Effector memory CD4-positive, alpha-beta T cell (primary cell): ENCODE results near the gene SFT2D1.

Experiments used
- DNase-seq, 3 donors: peaks; one replicate each; pipeline ENCODE4 v3.0.0-alpha.2; 2020
- H3K27ac ChIP-seq: 2 replicates; pipeline ENCODE4 v1.7.0; 2013; ENCODE audit warnings: mild to moderate bottlenecking, low read length, moderate library complexity; ENCODE audit not compliant: insufficient read depth, poor library complexity, severe bottlenecking
- H3K27me3 ChIP-seq: replicated peaks from 2 replicates; pipeline ENCODE4 v1.7.0; 2013; ENCODE audit warnings: mild to moderate bottlenecking, low read length; ENCODE audit not compliant: insufficient read depth, control insufficient read depth, poor library complexity, severe bottlenecking
- H3K36me3 ChIP-seq: 2 replicates; pipeline ENCODE4 v1.7.0; 2013; ENCODE audit warnings: mild to moderate bottlenecking, low read length, moderate library complexity; ENCODE audit not compliant: control insufficient read depth, insufficient read depth
- H3K4me1 ChIP-seq: 2 replicates; pipeline ENCODE4 v1.7.0; 2013; ENCODE audit warnings: low read length, mild to moderate bottlenecking; ENCODE audit not compliant: control insufficient read depth, insufficient read depth, poor library complexity, severe bottlenecking
- H3K4me3 ChIP-seq: 2 replicates; pipeline ENCODE4 v1.7.0; 2013; ENCODE audit warnings: low read length, low read depth, mild to moderate bottlenecking; ENCODE audit not compliant: insufficient read depth, poor library complexity, severe bottlenecking
- H3K9me3 ChIP-seq: 2 replicates; pipeline ENCODE4 v1.7.0; 2013; ENCODE audit warnings: mild to moderate bottlenecking, low read length, moderate library complexity; ENCODE audit not compliant: control insufficient read depth

Gene SFT2D1

DNA sequence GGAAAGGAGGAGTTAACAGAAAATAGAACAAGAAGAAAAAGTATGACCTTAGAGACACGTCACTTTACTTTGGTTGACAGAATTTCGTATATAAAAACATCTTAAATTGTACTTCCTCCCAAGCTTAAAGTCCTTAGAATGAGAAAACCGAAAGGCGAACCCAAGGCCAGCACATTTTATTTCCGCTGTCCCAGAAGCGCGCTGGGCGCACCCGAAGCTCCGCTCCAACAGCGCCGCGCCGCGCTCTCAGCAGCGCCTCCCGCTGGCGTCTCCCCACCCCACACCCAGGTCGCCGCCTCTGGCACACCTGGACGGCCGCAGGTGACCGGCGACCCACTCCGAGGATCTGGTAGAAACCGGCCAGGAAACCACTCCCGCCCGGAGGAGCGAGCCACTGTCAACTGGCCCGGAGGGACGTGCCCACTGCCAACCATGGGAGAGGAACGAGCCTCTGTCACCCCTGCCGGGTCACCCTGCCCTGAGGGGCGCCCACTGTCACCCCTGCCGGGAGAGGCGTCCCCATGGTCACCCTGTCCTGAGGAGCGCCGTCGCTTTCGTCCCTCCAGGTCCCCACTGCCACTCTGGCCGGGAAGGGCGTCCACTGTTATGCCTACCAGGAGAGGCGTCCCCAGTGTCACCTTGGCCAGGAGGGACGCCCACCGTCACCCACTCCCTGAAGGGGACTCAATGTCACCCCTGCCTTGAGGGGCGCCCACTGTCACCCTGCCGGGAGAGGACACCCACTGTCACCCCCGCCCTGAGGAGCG, 39.6 kb upstream of the SFT2D1 start:
- H3K36me3 ChIP-seq = no peaks in the 10 kb centered on the region
- H3K27ac ChIP-seq = peak overlapping the region; percentile 76
- H3K4me3 ChIP-seq = peak overlapping the region; percentile 87
- DNase-seq = peak; percentile 23 to 48 (median 32)
- no peaks in the 10 kb centered on the region for H3K27me3 ChIP-seq
- H3K4me1 ChIP-seq = peaks cover 5% of the 10 kb centered on the region
- H3K9me3 ChIP-seq = no peaks in the 10 kb centered on the region

DNA sequence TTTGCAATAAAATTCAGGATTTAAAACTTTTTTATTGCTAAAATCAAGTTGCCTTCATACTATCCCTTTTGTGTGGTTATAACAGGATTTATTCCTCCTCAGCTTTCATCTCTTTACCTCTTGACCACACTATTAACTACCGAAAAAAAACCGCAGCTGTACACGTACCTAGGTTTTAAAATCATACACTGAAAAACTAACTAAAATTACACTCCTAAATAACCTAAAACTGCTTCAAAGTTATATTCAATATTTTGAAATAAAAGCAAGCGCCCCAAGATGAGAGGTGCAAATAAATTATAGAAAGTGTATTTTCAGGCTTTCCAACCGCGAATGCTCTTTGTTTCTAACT, 39.0 kb upstream of the SFT2D1 start:
- Histone ChIP-seq H3K4me1 (peaks cover 5% of the 10 kb centered on the region), H3K27ac (no peak overlapping the region), H3K9me3 (no peaks in the 10 kb centered on the region), H3K36me3 (no peaks in the 10 kb centered on the region), H3K4me3 (peak overlapping the region; percentile 87), H3K27me3 (no peaks in the 10 kb centered on the region)
- DNase-seq = no peak

DNA sequence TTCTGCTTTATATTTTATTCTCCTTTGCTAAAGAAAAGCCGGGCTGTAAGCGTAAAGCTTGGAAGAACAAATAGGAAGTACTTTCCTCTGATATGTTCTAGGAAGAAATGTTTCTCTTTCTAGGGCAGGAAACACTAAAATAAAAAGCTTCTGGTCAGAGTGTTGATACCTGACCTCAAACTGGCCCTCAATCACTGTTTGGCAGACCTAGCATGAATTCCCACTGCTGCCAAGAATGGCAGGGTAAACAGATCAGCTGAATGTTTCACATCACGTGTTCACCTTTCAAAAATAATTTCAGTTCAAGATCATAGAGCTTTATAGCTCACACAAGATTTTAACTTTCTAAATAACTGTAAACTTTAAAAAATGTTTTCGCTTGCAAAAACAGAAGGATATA, 37.5 kb upstream of the SFT2D1 start:
- no peaks in the 10 kb centered on the region for H3K27me3 ChIP-seq
- no peaks in the 10 kb centered on the region for H3K36me3 ChIP-seq
- peaks cover 5% of the 10 kb centered on the region for H3K4me1 ChIP-seq
- no peak for DNase-seq
- H3K27ac ChIP-seq = no peak overlapping the region
- no peaks in the 10 kb centered on the region for H3K9me3 ChIP-seq
- H3K4me3 ChIP-seq = no peak overlapping the region

DNA sequence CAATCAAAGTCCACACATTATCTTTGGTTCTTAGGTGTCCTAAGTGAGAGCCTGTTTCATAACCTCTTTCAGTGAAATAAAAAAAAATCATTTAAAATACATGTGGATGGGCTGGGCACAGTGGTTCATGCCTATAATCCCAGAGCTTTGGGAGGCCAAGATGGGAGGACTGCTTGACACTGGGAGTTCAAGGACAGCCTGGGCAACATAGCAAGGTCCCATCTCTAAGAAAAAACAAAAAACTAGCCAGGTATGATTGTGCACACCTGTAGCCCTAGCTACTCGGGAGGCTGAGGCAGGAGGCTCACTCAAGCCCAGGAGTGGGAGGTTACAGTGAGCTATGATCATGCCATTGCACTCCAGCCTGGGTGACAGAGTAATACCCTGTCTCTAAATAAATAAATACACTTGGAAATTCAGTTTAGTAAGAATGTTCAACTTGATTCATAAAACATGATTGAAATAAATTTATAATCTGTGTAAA, 36.8 kb upstream of the SFT2D1 start:
- no peak overlapping the region for H3K4me3 ChIP-seq
- no peaks in the 10 kb centered on the region for H3K9me3 ChIP-seq
- H3K4me1 ChIP-seq = peaks cover 5% of the 10 kb centered on the region
- no peaks in the 10 kb centered on the region for H3K36me3 ChIP-seq
- no peak overlapping the region for H3K27ac ChIP-seq
- no peak for DNase-seq
- no peaks in the 10 kb centered on the region for H3K27me3 ChIP-seq

DNA sequence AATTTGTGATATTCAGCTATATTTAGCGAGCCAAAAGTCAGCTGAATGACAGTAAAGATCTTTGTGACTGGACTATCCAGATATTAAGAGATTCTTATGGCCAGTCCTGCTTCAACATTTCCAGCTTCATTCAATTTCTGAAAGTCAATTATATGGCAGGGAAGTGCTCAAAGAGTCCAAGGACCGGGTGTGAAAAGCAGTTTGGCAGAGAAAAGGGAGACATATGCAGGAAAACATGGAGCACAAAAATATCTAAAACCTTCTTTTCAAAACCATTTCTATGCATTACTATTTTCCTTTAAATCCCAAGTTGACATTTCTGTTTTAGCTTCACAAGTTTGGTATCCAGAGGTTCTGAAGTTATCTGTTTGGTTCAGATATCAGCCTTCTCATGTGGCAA, 35.4 kb upstream of the SFT2D1 start:
- H3K27me3 ChIP-seq = no peaks in the 10 kb centered on the region
- H3K4me1 ChIP-seq = peaks cover 5% of the 10 kb centered on the region
- no peak for DNase-seq
- no peaks in the 10 kb centered on the region for H3K36me3 ChIP-seq
- no peak overlapping the region for H3K27ac ChIP-seq
- H3K4me3 ChIP-seq = no peak overlapping the region
- no peaks in the 10 kb centered on the region for H3K9me3 ChIP-seq

DNA sequence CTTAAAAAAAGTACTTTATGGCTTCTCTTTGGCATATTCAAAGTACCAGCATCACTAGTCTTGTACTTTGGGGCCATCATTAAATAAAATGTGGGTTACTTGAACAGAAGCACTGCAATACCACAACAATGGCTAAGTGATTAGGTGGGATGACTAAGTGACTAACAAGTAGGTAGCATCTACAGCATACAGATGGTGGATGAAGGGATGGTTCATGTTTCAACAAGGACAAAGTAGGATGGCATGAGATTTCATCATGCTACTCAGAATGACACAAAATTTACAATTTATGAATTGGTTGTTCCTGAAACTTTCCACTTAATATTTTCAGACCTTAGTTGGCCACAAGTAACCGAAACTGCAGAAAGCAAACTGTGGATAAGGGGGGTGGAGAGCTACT, 32.7 kb upstream of the SFT2D1 start:
- no peak overlapping the region for H3K27ac ChIP-seq
- no peak overlapping the region for H3K4me3 ChIP-seq
- H3K4me1 ChIP-seq = no peaks in the 10 kb centered on the region
- H3K36me3 ChIP-seq = no peaks in the 10 kb centered on the region
- H3K9me3 ChIP-seq = no peaks in the 10 kb centered on the region
- H3K27me3 ChIP-seq = no peaks in the 10 kb centered on the region
- no peak for DNase-seq

DNA sequence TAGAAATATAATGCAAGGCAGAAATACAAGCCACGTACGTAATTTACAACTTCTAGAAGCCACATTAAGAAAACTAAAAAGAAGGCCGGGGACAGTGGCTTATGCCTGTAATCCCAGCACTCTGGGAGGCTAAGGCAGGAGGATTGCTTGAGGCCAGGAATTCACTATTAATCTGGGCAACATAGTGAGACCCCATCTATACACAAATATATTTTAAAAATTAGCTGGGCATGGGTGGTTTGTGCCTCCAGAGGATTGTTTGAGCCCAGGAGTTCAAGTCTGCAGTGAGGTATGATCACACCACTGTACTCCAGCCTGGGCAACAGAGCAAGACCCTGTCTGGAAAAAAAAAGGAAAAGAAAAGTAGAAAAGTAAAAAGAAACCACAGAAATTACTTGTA, 28.1 kb upstream of the SFT2D1 start:
- H3K36me3 ChIP-seq = peaks cover 8% of the 10 kb centered on the region
- H3K4me3 ChIP-seq = no peak overlapping the region

DNA sequence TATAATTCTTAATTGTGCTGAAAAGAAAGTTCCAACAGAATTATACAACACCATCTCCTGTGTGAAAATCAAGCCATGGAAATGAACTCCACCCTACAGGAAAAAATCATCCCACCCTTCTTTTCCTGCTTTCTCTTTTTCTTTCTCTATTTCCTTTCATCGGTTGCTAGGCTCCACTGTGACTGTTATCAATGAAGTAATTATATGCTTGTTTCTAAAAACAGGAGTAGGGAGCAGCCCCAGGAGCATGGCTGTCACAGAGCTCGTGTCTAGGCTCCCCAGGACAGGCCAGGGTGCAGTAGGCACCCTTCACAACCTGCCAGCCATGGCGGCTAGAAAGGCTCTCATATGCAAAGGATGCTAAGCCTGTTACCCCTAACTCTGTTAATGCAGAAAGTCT, 27.4 kb upstream of the SFT2D1 start:
- no peak overlapping the region for H3K4me3 ChIP-seq
- no peaks in the 10 kb centered on the region for H3K9me3 ChIP-seq
- peaks cover 10% of the 10 kb centered on the region for H3K36me3 ChIP-seq
- H3K4me1 ChIP-seq = no peaks in the 10 kb centered on the region
- no peaks in the 10 kb centered on the region for H3K27me3 ChIP-seq
- no peak for DNase-seq
- H3K27ac ChIP-seq = no peak overlapping the region

More for the DNA sequence above, 28.1 kb upstream of the SFT2D1 start:
- Histone ChIP-seq H3K27me3 (no peaks in the 10 kb centered on the region), H3K9me3 (no peaks in the 10 kb centered on the region), H3K27ac (no peak overlapping the region), H3K4me1 (no peaks in the 10 kb centered on the region)
- DNase-seq = no peak

DNA sequence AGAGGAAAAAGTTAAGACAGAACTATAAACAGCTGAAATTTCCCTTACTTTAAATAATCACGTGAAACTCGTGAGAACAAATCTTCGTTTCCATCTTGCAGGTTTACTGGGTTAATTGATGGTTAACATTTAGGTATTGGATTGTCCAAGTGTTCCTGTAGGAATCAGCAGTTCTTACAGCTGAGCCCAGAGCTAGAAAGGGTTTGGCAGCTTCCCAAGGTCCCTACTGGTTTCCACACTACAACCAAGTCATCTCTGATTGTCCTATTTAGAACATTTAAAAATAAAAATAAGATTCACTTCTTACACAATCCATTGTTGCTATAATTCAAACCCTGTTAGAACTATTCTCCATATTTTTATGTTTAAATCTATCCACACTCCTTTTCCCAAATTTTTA, 24.6 kb upstream of the SFT2D1 start:
- Histone ChIP-seq H3K27ac (no peak overlapping the region), H3K27me3 (no peaks in the 10 kb centered on the region), H3K4me3 (no peak overlapping the region), H3K36me3 (peaks cover 14% of the 10 kb centered on the region), H3K4me1 (no peaks in the 10 kb centered on the region), H3K9me3 (no peaks in the 10 kb centered on the region)
- no peak for DNase-seq

DNA sequence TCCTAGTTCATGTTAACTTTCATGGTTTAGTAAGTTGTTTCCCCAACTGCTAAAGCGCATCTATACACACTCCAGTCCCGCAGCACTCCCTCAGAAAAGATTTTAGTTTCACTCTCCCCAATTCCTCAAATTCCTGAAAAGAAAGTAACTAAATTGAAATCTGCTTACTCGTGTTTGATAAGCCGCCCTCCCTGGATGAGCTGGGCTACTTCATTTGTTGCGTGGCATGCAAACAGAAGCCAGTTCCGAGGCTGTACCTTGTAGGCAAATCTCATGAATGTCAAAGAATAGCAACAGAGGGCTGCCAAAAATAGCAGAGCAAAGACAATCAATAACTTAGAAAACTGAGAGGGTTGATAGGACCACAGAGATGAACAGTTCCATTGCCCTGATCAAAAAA, 23.5 kb upstream of the SFT2D1 start:
- no peak for DNase-seq
- Histone ChIP-seq H3K36me3 (peaks cover 14% of the 10 kb centered on the region), H3K4me1 (no peaks in the 10 kb centered on the region), H3K9me3 (no peaks in the 10 kb centered on the region), H3K4me3 (no peak overlapping the region), H3K27me3 (no peaks in the 10 kb centered on the region), H3K27ac (no peak overlapping the region)
